Adrenal gland (tissue), 12 donors: ENCODE results near the gene EMC1. TPM values are rescaled to one million over a fixed set of nuclear protein-coding genes. Genes with fewer than 3 reads are reported as not detected.
"Not testable (repeated sequence)": the region's sequence is repeated elsewhere in the genome, so short reads cannot be mapped to it uniquely, and the experiment has no call there.

Experiments
- DNase-seq, 7 donors: peaks; one replicate each; pipeline ENCODE4 v3.0.0-alpha.2; 2019 to 2020
- H3K27ac ChIP-seq, 5 donors: fragments of 200-600 bp; sonication (generic) in 4 of 5; 1 replicate in 3 of 5; 2 replicates in 2 of 5; pipeline versions ENCODE4 v1.5.1 to v1.8.0; 2016 to 2020; ENCODE audit warnings: mild to moderate bottlenecking in 1 of 5
- H3K27me3 ChIP-seq: fragments of 200-600 bp; 2 replicates; pipeline ENCODE4 v1.8.0; 2021
- H3K36me3 ChIP-seq, 2 donors: fragments of 200-600 bp; replicated peaks in 1 of 2; 1 replicate in 1 of 2; 2 replicates in 1 of 2; pipeline versions ENCODE4 v1.5.1 to v1.8.0; 2018 to 2022
- H3K4me1 ChIP-seq, 2 donors: fragments of 200-600 bp; replicated peaks in 1 of 2; 1 replicate in 1 of 2; 2 replicates in 1 of 2; pipeline versions ENCODE4 v1.5.1 to v1.8.0; 2018 to 2021
- H3K4me3 ChIP-seq, 4 donors: fragments of 200-600 bp; sonication (generic) in 3 of 4; one replicate each; pipeline ENCODE4 v1.5.1; 2016 to 2018
- H3K9me3 ChIP-seq, 3 donors: fragments of 200-600 bp; sonication (generic) in 1 of 3; replicated peaks in 1 of 3; 1 replicate in 2 of 3; 2 replicates in 1 of 3; pipeline versions ENCODE4 v1.5.1 to v1.8.0; 2016 to 2021
- CTCF ChIP-seq, 6 experiments: fragments of 450-650 bp in 4 of 6; fragments of 200-600 bp in 2 of 6; sonication (generic) in 1 of 6; IDR thresholded peaks; 1 replicate in 5 of 6; 2 replicates in 1 of 6; pipeline versions ENCODE4 v1.5.1 to v1.8.0; 2016 to 2021; ENCODE audit warnings: antibody characterized with exemption in 6 of 6, mild to moderate bottlenecking in 2 of 6, moderate library complexity in 1 of 6
- POLR2A ChIP-seq, 2 donors: fragments of 450-650 bp; IDR thresholded peaks; one replicate each; pipeline ENCODE4 v1.6.1; 2017; ENCODE audit warnings: antibody characterized with exemption in 2 of 2, mild to moderate bottlenecking in 2 of 2, moderate library complexity in 1 of 2
- WGBS, 4 donors: extraction: QIAGEN DNeasy Blood & Tissue Kit in 2 of 4; methylation state at CpG; one replicate each; pipeline versions ENCODE4 v1.1.5 to v1.1.7; 2013 to 2017; 5-methylcytosine and 5-hydroxymethylcytosine counted together
- intact Hi-C, 2 donors: fragments of 100-400 bp; cut with DNase I; formaldehyde crosslinking; loops; one replicate each; pipeline versions ENCODE4 v1.14.1 to v1.15.0; 2022 to 2023
- polyA plus RNA-seq, 3 donors: library from polyadenylated mRNA; stranded (reverse); fragments of 200-250 nt in 2 of 3; fragments of 350-450 nt in 1 of 3; fragmentation: Illumina TruSeq in 1 of 3; extraction: RNeasy Lipid Tissue Mini Kit (QIAGEN cat#74804) in 1 of 3; gene quantifications; one replicate each; pipeline ENCODE4 v1.2.3, GENCODE V29; 2013 to 2014
- total RNA-seq, 9 donors: library from RNA; depleted of rRNA in 4 of 9; stranded (reverse); fragments of >200 nt in 4 of 9; fragments of 120-200 nt in 1 of 9; fragmentation: NEBNext Ultra II Directional in 1 of 9; extraction: Animal tissue kit (Norgen Biotek cat#: 25700) in 1 of 9; gene quantifications; one replicate each; pipeline versions ENCODE4 v1.1.0 to v1.2.4, GENCODE V29; 2013 to 2023
- donor health status: healthy with polysubstance abuse.
- donor health status: Bipolar disorder and iron deficiency.
- donor health status: DM: yes; HTN: yes; CAD: no.
- donor health status: DM: no; HTN: no; CAD: no.
- donor health status: DM: no; HTN: no; CAD: no.
- donor health status: DM: yes; HTN: yes; CAD: no.

The EMC1 gene
- total and polyA plus RNA-seq, 12 donors, result 8.9 to 64.8 (median 41.5) TPM

- H3K27ac ChIP-seq, result peak overlapping the region in 1 of 5 donors; percentile 8
- H3K4me1 ChIP-seq, result peaks cover 0 to 8% of the 10 kb centered on the region in 2 donors
- intact Hi-C loops, result no loop called here
- WGBS, 4 donors, result 33 to 49% (median 37%) methylated on average over 2 of the region's 2 CpGs
- no peaks in the 10 kb centered on the region for H3K36me3 ChIP-seq
- H3K27me3 ChIP-seq, result no peaks in the 10 kb centered on the region
- no peak for TF ChIP-seq POLR2A (IDR thresholded peaks at IDR 0.05)
- no peak for TF ChIP-seq CTCF (IDR thresholded peaks at IDR 0.05)
- no peaks in the 10 kb centered on the region for H3K9me3 ChIP-seq
- peak in 1 of 7 donors; percentile 36 for DNase-seq
- H3K4me3 ChIP-seq, result peak overlapping the region in 3 of 4 donors; percentile 47 to 51 (median 49)
Observed at GRCh38 chr1:19289244-19289643, 37.9 kb upstream of the EMC1 start.

- H3K27ac ChIP-seq, result peak within 1 kb of the TSS in 1 of 5 donors; percentile 8
- H3K4me1 ChIP-seq, H3K36me3 ChIP-seq, H3K27me3 ChIP-seq, intact Hi-C loops, H3K9me3 ChIP-seq: not testable (repeated sequence)
- peak; percentile 60 to 83 (median 69) for DNase-seq
- 12 to 46% (median 22%) methylated on average over 10 to 70 of the region's 82 CpGs for WGBS, 4 donors
- H3K4me3 ChIP-seq, result peak within 1 kb of the TSS in 3 of 4 donors; percentile 47 to 51 (median 49)
- TF ChIP-seq POLR2A (IDR thresholded peaks at IDR 0.05), result peak in 1 of 2 donors; percentile 13
Observed at GRCh38 chr1:19288324-19289241, 37.3 kb upstream of the EMC1 start, which contains the start of gene AKR7A3. Gene AKR7A3, minus strand, starts transcription at chr1:19288770. Its CDS starts 61 bp downstream, at chr1:19288709.

- H3K27ac ChIP-seq, result no peak overlapping the region
- no peak for DNase-seq
- H3K27me3 ChIP-seq, result no peaks in the 10 kb centered on the region
- H3K4me1 ChIP-seq, result peaks cover 0 to 8% of the 10 kb centered on the region in 2 donors
- no peaks in the 10 kb centered on the region for H3K9me3 ChIP-seq
- 93 to 96% (median 96%) methylated on average over 8 to 13 of the region's 13 CpGs for WGBS, 4 donors
- no peak for TF ChIP-seq POLR2A (IDR thresholded peaks at IDR 0.05)
- TF ChIP-seq CTCF (IDR thresholded peaks at IDR 0.05), result no peak
- intact Hi-C loops, result no loop called here
- no peak overlapping the region for H3K4me3 ChIP-seq
- no peaks in the 10 kb centered on the region for H3K36me3 ChIP-seq
Observed at GRCh38 chr1:19287436-19288185, 36.3 kb upstream of the EMC1 start.

GRCh38 chr1:19285807-19286206 lies 34.5 kb upstream of the EMC1 start:
- WGBS, 4 donors, result 73 to 100% (median 81%) methylated on average over 1 to 3 of the region's 3 CpGs
- intact Hi-C loops, DNase-seq: not testable (repeated sequence)

GRCh38 chr1:19285366-19285765 lies 34.0 kb upstream of the EMC1 start:
- 89 to 100% (median 96%) methylated on average over 3 of the region's 3 CpGs for WGBS, 4 donors
- H3K4me1 ChIP-seq, H3K4me3 ChIP-seq, DNase-seq, intact Hi-C loops, H3K27ac ChIP-seq, H3K27me3 ChIP-seq, H3K36me3 ChIP-seq, H3K9me3 ChIP-seq: not testable (repeated sequence)

More at GRCh38 chr1:19285807-19286206, 34.5 kb upstream of the EMC1 start:
- H3K4me3 ChIP-seq, H3K27ac ChIP-seq, H3K4me1 ChIP-seq, H3K9me3 ChIP-seq, H3K27me3 ChIP-seq, H3K36me3 ChIP-seq: not testable (repeated sequence)
